ACC112 (cell line): ENCODE results near the gene VANGL1.
"Not testable (repeated sequence)": the region's sequence is repeated elsewhere in the genome, so short reads cannot be mapped to it uniquely, and the experiment has no call there.

Experiments
- H2AFZ ChIP-seq: fragments of 200-600 bp; sonication (generic); one replicate; pipeline ENCODE4 v1.6.0; 2017; ENCODE audit warnings: antibody characterized with exemption, low read length; ENCODE audit not compliant: unreplicated experiment
- H3K27ac ChIP-seq: fragments of 200-600 bp; sonication (generic); 2 replicates; pipeline ENCODE4 v1.5.1; 2014; ENCODE audit warnings: low read depth, mild to moderate bottlenecking, antibody characterized with exemption, low read length, moderate library complexity
- H3K27me3 ChIP-seq: fragments of 200-600 bp; sonication (generic); 2 replicates; pipeline ENCODE4 v1.6.1; 2014; ENCODE audit warnings: mild to moderate bottlenecking, antibody characterized with exemption, low read length, moderate library complexity, mixed read lengths; ENCODE audit not compliant: insufficient read depth
- H3K36me3 ChIP-seq: fragments of 200-600 bp; sonication (generic); 2 replicates; pipeline ENCODE4 v1.6.1; 2016; ENCODE audit warnings: mild to moderate bottlenecking, antibody characterized with exemption, low read length, moderate library complexity, mixed read lengths; ENCODE audit not compliant: insufficient read depth
- H3K4me1 ChIP-seq: fragments of 200-600 bp; sonication (generic); one replicate; pipeline ENCODE4 v1.6.1; 2016; ENCODE audit warnings: low read length, mixed read lengths; ENCODE audit not compliant: insufficient read depth, unreplicated experiment, control insufficient read depth
- H3K4me3 ChIP-seq: fragments of 200-600 bp; sonication (generic); 2 replicates; pipeline ENCODE4 v1.5.1; 2014; ENCODE audit warnings: mild to moderate bottlenecking, low read depth, low read length
- H3K79me2 ChIP-seq: fragments of 200-600 bp; sonication (generic); one replicate; pipeline ENCODE4 v1.6.0; 2016; ENCODE audit warnings: low read length; ENCODE audit not compliant: control insufficient read depth, unreplicated experiment, insufficient read depth

VANGL1 gene

GRCh38 chr1:115620453-115620852 lies 21.3 kb upstream of the VANGL1 start:
- Histone ChIP-seq H2AFZ (no peak overlapping the region), H3K27me3 (peaks cover 52% of the 10 kb centered on the region), H3K4me1 (no peaks in the 10 kb centered on the region), H3K36me3 (no peaks in the 10 kb centered on the region), H3K79me2 (no peaks in the 10 kb centered on the region), H3K4me3 (no peak overlapping the region), H3K27ac (no peak overlapping the region)

- Histone ChIP-seq H2AFZ (no peak overlapping the region), H3K79me2 (no peaks in the 10 kb centered on the region), H3K27ac (no peak overlapping the region), H3K4me1 (no peaks in the 10 kb centered on the region), H3K4me3 (no peak overlapping the region), H3K36me3 (no peaks in the 10 kb centered on the region), H3K27me3 (peaks cover 48% of the 10 kb centered on the region)
Observed at GRCh38 chr1:115620950-115621349, 20.8 kb upstream of the VANGL1 start.

- no peak overlapping the region for H3K27ac ChIP-seq
- H3K79me2 ChIP-seq, result no peaks in the 10 kb centered on the region
- H3K4me1 ChIP-seq, result no peaks in the 10 kb centered on the region
- no peaks in the 10 kb centered on the region for H3K36me3 ChIP-seq
- H3K27me3 ChIP-seq, result peaks cover 31% of the 10 kb centered on the region
- no peak overlapping the region for H3K4me3 ChIP-seq
- H2AFZ ChIP-seq, result no peak overlapping the region
Observed at GRCh38 chr1:115624859-115625258, 16.9 kb upstream of the VANGL1 start.

- H3K27me3 ChIP-seq, result peaks cover 51% of the 10 kb centered on the region
- H3K4me1 ChIP-seq, result no peaks in the 10 kb centered on the region
- no peaks in the 10 kb centered on the region for H3K36me3 ChIP-seq
Observed at GRCh38 chr1:115630342-115630741, 11.4 kb upstream of the VANGL1 start.

GRCh38 chr1:115632251-115633026 lies 9.3 kb upstream of the VANGL1 start:
- Histone ChIP-seq H3K36me3 (no peaks in the 10 kb centered on the region), H2AFZ (no peak overlapping the region), H3K4me3 (no peak overlapping the region), H3K4me1 (no peaks in the 10 kb centered on the region), H3K27me3 (peaks cover 54% of the 10 kb centered on the region), H3K79me2 (no peaks in the 10 kb centered on the region), H3K27ac (no peak overlapping the region)

More at GRCh38 chr1:115630342-115630741, 11.4 kb upstream of the VANGL1 start:
- no peak overlapping the region for H3K4me3 ChIP-seq
- H3K27ac ChIP-seq, result no peak overlapping the region
- no peaks in the 10 kb centered on the region for H3K79me2 ChIP-seq
- H2AFZ ChIP-seq, result no peak overlapping the region

GRCh38 chr1:115633606-115634005 lies 8.2 kb upstream of the VANGL1 start:
- not testable (repeated sequence) for H3K27ac ChIP-seq, H3K4me3 ChIP-seq, H3K4me1 ChIP-seq, H3K36me3 ChIP-seq, H3K79me2 ChIP-seq, H2AFZ ChIP-seq
- peaks cover 47% of the 10 kb centered on the region for H3K27me3 ChIP-seq

GRCh38 chr1:115637247-115637646 lies 4.5 kb upstream of the VANGL1 start:
- H3K4me1 ChIP-seq, H2AFZ ChIP-seq, H3K27ac ChIP-seq, H3K36me3 ChIP-seq, H3K4me3 ChIP-seq, H3K79me2 ChIP-seq: not testable (repeated sequence)
- H3K27me3 ChIP-seq, result peaks cover 33% of the 10 kb centered on the region

GRCh38 chr1:115640384-115640783 lies 1.4 kb upstream of the VANGL1 start:
- H3K27me3 ChIP-seq, result peaks cover 19% of the 10 kb centered on the region; the same call in 1 of the 2 replicates

GRCh38 chr1:115642168-115643072 lies 650 bp downstream of the VANGL1 start:
- peaks cover 20% of the 10 kb centered on the region for H3K4me1 ChIP-seq
- peaks cover 17% of the 10 kb centered on the region; the same call in 1 of the 2 replicates for H3K27me3 ChIP-seq
- H3K79me2 ChIP-seq, result peaks cover 38% of the 10 kb centered on the region
- no peaks in the 10 kb centered on the region for H3K36me3 ChIP-seq
- peak overlapping the region; percentile 78 for H2AFZ ChIP-seq
- H3K4me3 ChIP-seq, result peak overlapping the region; percentile 95
- H3K27ac ChIP-seq, result no peak overlapping the region

More at GRCh38 chr1:115640384-115640783, 1.4 kb upstream of the VANGL1 start:
- no peak overlapping the region for H2AFZ ChIP-seq
- no peaks in the 10 kb centered on the region for H3K36me3 ChIP-seq
- no peak overlapping the region for H3K27ac ChIP-seq
- H3K4me1 ChIP-seq, result peaks cover 14% of the 10 kb centered on the region
- H3K79me2 ChIP-seq, result peaks cover 26% of the 10 kb centered on the region
- H3K4me3 ChIP-seq, result no peak overlapping the region

- peak overlapping the region; percentile 95 for H3K4me3 ChIP-seq
- H3K4me1 ChIP-seq, result peaks cover 20% of the 10 kb centered on the region
- peaks cover 46% of the 10 kb centered on the region for H3K79me2 ChIP-seq
- H3K27ac ChIP-seq, result no peak overlapping the region
- H3K27me3 ChIP-seq, result peaks cover 13% of the 10 kb centered on the region; the same call in 1 of the 2 replicates
- H3K36me3 ChIP-seq, result no peaks in the 10 kb centered on the region
- peak overlapping the region; percentile 78 for H2AFZ ChIP-seq
Observed at GRCh38 chr1:115643225-115643624, 1.5 kb downstream of the VANGL1 start.
